ENCODE data around the gene SPDYE16.
"Not testable (repeated sequence)": the region's sequence is repeated elsewhere in the genome, so short reads cannot be mapped to it uniquely, and the experiment has no call there.

DNA sequence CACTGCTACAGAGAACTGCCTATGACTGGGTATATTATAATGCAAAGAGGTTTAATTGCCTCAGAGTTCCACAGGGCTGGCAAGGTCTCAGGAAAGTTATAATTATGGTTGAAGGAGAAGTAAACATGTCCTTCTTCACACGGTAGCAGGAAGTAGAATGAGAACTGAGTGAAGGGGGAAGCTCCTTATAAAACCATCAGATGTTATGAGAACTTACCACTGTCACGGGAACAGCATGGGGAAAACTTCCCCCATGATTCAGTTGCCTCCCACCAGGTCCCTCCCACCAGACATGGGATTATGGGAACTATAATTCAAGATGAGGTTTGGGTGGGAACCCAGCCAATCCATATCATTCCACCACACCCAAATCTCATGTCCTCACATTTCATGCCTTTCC, 49.6 kb upstream of the SPDYE16 start:
- TF ChIP-seq EZH2 (IDR thresholded peaks at IDR 0.05; ENCODE audit: low read length, unreplicated experiment); EZH2phosphoT487 (IDR thresholded peaks at IDR 0.05; ENCODE audit: borderline replicate concordance, low read length): not testable (repeated sequence)
- TF ChIP-seq, protein P1, sequence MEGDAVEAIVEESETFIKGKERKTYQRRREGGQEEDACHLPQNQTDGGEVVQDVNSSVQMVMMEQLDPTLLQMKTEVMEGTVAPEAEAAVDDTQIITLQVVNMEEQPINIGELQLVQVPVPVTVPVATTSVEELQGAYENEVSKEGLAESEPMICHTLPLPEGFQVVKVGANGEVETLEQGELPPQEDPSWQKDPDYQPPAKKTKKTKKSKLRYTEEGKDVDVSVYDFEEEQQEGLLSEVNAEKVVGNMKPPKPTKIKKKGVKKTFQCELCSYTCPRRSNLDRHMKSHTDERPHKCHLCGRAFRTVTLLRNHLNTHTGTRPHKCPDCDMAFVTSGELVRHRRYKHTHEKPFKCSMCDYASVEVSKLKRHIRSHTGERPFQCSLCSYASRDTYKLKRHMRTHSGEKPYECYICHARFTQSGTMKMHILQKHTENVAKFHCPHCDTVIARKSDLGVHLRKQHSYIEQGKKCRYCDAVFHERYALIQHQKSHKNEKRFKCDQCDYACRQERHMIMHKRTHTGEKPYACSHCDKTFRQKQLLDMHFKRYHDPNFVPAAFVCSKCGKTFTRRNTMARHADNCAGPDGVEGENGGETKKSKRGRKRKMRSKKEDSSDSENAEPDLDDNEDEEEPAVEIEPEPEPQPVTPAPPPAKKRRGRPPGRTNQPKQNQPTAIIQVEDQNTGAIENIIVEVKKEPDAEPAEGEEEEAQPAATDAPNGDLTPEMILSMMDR (conservative IDR thresholded peaks at IDR 0.05; ENCODE audit: low read depth, low read length), result not testable (repeated sequence)
